ENCODE results near the gene KRTAP19-3.

The KRTAP19-3 gene

DNA sequence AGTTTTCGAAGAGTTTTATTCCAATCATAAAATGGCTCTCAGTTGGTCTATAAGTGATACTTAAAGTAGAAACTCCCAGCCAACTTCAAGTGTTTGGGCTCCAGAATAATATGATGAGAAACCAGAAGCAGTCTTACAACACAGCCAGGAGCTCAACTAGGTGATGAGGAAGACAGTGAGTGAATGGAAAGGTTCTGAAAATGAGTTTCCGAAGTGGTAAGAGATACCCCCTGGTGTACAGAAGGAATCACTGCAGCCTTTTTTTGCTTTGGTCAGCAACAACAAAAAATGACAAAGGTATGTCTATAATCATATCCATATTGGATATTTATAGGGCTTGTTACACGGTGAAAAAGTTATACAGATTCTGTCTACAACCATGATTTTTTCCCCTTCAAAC lies 28.1 kb downstream of the KRTAP19-3 start:
- Histone ChIP-seq H3K4me1 (ENCODE audit: insufficient read depth, low read length) (peaks cover 11% of the 10 kb centered on the region), H3K4me3 (ENCODE audit: low read length) (no peak overlapping the region), H3K27me3 (ENCODE audit: insufficient read depth, low read length) (no peaks in the 10 kb centered on the region), H3K9me3 (ENCODE audit: low read length) (no peaks in the 10 kb centered on the region), H3K36me3 (ENCODE audit: insufficient read depth, low read length) (no peaks in the 10 kb centered on the region), H2AFZ (ENCODE audit: low read depth, low read length) (no peak overlapping the region)

DNA sequence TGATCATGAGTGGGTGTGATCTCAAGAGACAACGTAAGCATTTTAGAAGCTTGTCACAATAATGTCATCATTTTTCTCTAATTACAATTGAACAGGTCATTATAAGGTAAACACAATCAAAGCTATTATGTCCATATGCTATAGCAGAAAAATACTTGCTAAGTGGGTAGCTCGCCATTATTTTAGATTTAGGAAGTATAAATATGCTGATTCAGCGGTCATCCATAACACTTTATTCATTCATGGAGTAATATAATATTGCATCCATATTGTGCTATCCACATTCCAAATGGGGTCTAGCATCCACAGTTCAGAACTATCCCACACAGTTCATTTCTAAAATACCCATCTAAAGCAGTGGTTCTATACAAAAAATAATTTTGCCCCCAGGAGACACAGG lies 43.3 kb downstream of the KRTAP19-3 start:
- Histone ChIP-seq H3K9me3 (ENCODE audit: low read length) (no peaks in the 10 kb centered on the region), H3K4me3 (ENCODE audit: low read length) (no peak overlapping the region), H2AFZ (ENCODE audit: low read depth, low read length) (no peak overlapping the region), H3K27me3 (ENCODE audit: insufficient read depth, low read length) (no peaks in the 10 kb centered on the region), H3K4me1 (ENCODE audit: insufficient read depth, low read length) (no peaks in the 10 kb centered on the region), H3K36me3 (ENCODE audit: insufficient read depth, low read length) (no peaks in the 10 kb centered on the region)

DNA sequence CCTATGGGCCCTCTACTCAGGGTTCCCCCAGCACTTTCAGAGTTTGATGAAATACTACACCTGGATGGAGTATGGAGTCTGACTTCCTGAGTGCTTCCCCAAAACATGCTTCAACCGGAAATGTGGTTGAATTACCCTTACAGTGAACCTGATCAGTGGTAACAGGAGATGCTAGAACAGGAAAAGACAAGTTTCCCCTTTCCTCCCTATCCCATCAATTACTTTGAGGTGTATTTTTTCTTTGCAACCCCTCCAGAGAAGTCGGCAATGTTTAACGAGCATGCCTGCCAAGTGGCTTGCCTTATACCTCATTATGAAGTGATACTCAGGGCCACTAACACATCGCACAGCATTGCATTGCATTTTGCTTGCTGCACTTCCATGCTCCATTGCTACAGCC lies 44.8 kb downstream of the KRTAP19-3 start:
- H2AFZ ChIP-seq (ENCODE audit: low read depth, low read length), result no peak overlapping the region
- no peaks in the 10 kb centered on the region for H3K36me3 ChIP-seq (ENCODE audit: insufficient read depth, low read length)
- no peaks in the 10 kb centered on the region for H3K9me3 ChIP-seq (ENCODE audit: low read length)
- no peaks in the 10 kb centered on the region for H3K4me1 ChIP-seq (ENCODE audit: insufficient read depth, low read length)
- H3K4me3 ChIP-seq (ENCODE audit: low read length), result no peak overlapping the region
- no peaks in the 10 kb centered on the region for H3K27me3 ChIP-seq (ENCODE audit: insufficient read depth, low read length)

DNA sequence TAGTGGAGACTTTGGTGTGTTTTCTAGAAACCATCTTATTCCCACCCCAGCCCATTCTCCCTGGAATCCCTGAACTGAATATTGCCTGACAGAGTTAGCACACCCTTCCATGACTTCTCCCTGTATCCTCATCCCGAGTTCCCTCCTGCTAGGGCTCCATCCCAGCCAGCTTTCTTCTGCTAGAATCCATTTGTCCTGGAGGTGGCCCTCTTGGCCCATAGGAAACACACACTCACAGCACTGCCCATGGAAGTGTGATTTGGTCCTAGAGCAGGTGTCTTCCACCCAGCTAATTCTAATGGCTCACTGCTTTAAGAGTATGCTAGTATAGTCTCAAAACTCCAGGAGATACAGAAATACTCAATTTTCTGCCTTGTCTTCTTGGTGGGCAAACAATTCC lies 47.6 kb downstream of the KRTAP19-3 start:
- Histone ChIP-seq H3K27me3 (ENCODE audit: insufficient read depth, low read length) (no peaks in the 10 kb centered on the region), H3K9me3 (ENCODE audit: low read length) (no peaks in the 10 kb centered on the region), H2AFZ (ENCODE audit: low read depth, low read length) (no peak overlapping the region), H3K4me3 (ENCODE audit: low read length) (no peak overlapping the region), H3K36me3 (ENCODE audit: insufficient read depth, low read length) (no peaks in the 10 kb centered on the region), H3K4me1 (ENCODE audit: insufficient read depth, low read length) (no peaks in the 10 kb centered on the region)

DNA sequence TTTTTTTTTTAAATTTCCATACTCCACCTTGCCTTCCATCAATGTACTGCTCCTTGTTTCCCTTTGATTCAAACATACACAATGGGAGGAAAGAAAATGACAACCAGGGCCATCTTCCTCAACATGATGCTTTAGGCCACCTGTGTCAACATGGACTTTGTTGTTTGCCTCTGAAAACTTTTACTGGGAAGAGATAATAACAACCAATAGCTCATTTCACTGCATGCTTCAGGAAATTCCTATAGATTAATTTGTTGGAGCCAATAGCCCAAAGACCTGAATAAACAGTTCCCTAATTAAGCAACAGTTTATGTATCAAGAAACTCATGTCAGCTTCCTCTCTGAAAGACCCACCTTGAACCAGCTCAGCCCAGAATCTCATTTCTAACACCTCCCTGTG lies 48.6 kb downstream of the KRTAP19-3 start:
- Histone ChIP-seq H3K4me1 (ENCODE audit: insufficient read depth, low read length) (no peaks in the 10 kb centered on the region), H2AFZ (ENCODE audit: low read depth, low read length) (no peak overlapping the region), H3K36me3 (ENCODE audit: insufficient read depth, low read length) (no peaks in the 10 kb centered on the region), H3K27me3 (ENCODE audit: insufficient read depth, low read length) (no peaks in the 10 kb centered on the region), H3K9me3 (ENCODE audit: low read length) (no peaks in the 10 kb centered on the region), H3K4me3 (ENCODE audit: low read length) (no peak overlapping the region)

All from neuron (in vitro differentiated cells).